HG02852 (cell line): ENCODE measurements around the gene TRMT2A.

Experiments
- ATAC-seq: cut with Tn5 transposase; IDR thresholded peaks from one replicate; pipeline ENCODE4 v1.9.1; 2021; ENCODE audit warnings: mild to moderate bottlenecking, moderate library complexity; ENCODE audit not compliant: unreplicated experiment

TRMT2A gene

GRCh38 chr22:20123366-20124082, 6.5 kb upstream of the TRMT2A start:
- ATAC-seq = no peak

- no peak for ATAC-seq
Measured at GRCh38 chr22:20121856-20122415, 4.9 kb upstream of the TRMT2A start.

- ATAC-seq = no peak
Measured at GRCh38 chr22:20118300-20119020, 1.4 kb upstream of the TRMT2A start.

DNA sequence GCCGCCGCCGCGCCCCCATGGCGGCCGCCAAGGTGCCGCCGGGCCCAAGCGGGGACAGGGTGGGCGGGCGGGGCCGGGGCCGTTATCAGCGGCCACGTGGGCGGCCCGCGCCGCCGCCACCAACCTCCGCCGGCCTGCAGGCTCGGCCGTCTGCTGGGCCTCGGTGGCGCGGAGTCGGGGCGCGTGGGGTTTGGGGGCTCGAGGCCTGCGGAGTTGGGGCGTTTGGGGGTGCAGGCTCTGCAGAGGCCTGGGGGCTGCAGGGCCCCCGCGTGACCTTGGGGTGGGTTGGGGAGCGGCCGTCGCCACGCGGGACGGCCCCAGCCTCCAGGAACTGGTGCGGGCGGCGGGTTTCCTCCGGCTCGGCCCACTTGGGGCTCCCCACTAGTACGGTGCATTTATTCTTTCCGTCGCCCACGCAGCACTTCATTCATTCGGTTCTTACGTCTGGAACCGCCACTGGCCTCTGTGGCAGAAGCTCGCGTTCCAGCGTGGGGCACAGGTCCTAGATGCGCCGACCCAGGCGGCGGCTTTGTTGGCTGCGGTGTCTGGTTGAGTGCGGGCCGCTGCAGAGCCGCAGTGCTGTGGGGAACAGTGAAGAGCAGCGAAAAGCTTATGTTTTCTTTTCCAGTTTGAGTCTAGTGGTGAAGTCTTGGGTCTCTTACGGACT, 740 bp upstream of the TRMT2A start:
- ATAC-seq = peak; percentile 19

DNA sequence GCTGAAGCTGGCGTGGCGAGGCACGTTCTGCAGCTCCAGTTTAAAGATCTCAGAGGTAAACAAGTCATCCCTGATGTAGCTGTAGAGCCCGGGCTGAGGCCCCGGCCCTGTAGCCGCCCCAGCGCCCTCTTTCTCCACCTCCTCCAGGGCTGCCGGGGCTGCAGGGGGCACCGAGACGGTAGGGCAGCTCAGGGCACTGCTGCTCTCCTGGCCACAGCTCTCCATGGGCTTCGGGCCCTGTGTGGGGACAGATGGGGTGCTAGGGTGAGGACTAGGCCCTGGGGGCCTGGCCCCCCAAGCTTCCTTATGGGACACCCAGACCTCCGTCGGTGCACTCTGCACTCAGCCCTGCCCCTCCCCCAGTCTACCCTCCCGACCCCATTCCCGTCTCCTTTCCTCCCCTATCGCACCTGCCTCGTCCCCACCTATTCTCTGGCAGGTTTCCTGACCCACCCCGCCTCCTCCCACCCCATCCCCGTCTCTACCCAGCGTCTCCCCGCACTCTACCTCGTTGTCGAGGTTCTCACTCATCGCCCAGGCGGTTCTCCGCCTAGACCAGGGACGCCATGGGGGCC, 563 bp downstream of the TRMT2A start:
- ATAC-seq = no peak

- no peak for ATAC-seq
Measured at GRCh38 chr22:20115691-20116375, 1.2 kb downstream of the TRMT2A start, which contains the start of gene RANBP1. Gene RANBP1 (plus strand): TSS chr22:20116104. CDS start chr22:20116185, 81 bp downstream.

- ATAC-seq = no peak
Measured at GRCh38 chr22:20114506-20115475, 2.2 kb downstream of the TRMT2A start.

- ATAC-seq = no peak
Measured at GRCh38 chr22:20113551-20114310, 3.3 kb downstream of the TRMT2A start.

DNA sequence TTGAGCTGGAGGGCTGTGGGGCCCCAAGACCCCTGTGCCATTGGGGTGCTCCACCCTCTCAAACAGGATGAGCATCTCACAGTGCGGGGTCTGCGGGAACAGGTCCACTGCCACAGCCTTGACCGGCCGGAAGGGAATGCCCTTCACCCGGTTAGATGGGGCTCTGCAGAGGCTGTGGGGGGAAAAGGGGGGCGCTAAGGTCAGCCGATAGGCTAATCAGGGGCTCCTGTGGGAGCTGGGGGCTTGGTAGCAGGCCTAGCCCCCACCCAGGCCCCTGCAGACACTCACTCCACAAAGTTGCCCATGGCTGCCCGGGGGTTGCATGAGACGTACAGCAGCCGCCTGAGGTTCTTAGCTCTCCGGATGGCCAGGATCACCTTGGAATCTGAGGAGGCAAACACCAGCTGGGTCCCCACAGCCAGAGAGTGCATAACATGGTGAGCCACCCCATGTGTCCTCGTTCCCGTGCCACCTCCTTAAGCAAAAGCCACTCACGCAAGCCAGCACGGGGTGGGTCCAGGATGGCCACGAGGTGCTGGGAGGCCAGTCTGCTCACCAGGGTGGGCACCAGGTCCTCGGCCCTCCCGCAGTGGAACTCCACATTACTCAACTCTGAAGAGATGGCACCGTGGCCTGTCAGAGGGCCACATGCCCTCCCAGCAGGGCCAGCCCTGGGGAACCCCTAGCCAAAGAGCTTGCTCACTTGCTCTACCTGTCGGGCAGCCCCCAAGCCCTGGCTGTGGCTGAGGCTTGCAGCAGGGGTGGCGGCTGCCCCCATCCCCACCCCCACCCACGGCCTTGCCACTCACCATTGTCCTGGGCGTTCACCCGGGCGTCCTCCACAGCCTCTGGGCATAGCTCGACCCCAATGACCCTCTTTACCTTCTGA, 4.2 kb downstream of the TRMT2A start:
- ATAC-seq = no peak

DNA sequence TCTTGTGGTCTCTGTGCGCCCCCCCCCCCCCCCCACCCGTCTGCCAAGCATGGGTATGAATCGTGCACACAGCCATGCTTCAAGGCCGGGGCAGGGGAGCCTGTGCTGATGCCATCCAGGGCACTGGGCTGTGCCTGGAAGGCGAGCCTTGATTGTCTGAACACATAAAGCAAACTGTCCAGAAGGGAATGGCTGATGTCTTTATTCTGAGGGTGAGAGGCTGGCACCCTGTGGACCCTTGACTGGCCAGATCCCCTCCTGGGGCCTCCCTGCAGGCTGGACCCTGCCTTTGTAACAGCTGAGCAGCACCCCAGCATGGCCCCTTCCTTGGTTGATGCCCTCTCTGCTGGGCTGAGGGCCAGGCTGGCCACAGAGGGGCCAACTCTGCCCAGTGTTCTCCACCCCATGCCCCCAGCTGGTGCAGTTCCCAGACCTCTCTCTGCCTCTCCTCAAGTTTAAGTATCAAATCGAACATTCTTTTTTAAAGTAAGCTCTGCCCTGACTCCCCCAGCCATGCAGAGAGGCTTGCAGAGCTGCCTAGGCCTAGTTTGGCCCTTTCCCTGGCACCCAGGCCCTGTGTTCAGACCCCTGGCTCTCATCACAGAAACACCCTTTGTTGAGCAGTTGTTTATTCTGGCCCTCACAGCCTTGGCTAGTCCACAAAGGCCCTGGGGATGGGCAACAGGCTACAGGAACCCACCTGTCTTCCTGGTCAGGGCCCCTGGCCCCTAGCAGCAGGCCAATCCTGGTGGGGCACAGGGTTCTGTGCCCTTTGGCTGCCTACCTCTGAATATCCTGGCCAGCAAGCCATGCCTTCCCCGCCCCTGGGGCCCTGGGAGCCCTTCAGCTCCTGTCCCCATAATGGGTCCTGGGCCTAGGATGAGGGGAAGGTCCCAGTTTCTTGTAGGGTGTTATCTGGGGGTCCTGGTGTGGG, 5.1 kb downstream of the TRMT2A start:
- no peak for ATAC-seq

- ATAC-seq = no peak
Measured at GRCh38 chr22:20111045-20111688, 5.9 kb downstream of the TRMT2A start.

DNA sequence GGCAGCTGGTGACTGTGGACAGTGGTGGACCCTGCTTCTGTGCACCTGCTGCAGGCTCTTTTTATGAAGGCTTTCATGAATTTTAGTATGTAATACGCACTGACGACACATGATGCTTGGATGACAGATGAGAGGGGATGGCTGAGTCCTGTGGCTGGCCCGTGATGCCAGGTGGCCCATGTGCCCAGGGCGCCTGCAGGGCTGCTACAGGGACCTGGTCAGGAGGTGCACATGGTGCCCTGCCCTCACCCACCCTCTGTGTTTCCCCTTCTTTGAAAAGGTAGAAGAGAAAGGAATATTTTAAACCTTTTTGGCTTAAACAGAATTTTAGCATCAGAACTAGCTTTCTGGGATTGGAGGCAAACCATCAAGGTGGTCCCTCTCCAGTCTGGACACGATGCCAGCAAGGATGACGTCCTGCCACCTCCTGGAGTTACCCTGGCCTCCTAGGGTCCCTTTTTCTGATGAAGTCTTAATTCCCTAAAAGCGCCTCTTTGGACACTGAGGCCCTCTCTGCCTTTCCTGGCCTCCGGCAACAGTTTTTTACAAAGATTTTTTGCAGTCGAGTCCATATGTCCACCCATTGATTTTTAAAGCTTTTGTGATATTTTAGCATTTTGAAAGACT, 6.6 kb downstream of the TRMT2A start:
- ATAC-seq = no peak

DNA sequence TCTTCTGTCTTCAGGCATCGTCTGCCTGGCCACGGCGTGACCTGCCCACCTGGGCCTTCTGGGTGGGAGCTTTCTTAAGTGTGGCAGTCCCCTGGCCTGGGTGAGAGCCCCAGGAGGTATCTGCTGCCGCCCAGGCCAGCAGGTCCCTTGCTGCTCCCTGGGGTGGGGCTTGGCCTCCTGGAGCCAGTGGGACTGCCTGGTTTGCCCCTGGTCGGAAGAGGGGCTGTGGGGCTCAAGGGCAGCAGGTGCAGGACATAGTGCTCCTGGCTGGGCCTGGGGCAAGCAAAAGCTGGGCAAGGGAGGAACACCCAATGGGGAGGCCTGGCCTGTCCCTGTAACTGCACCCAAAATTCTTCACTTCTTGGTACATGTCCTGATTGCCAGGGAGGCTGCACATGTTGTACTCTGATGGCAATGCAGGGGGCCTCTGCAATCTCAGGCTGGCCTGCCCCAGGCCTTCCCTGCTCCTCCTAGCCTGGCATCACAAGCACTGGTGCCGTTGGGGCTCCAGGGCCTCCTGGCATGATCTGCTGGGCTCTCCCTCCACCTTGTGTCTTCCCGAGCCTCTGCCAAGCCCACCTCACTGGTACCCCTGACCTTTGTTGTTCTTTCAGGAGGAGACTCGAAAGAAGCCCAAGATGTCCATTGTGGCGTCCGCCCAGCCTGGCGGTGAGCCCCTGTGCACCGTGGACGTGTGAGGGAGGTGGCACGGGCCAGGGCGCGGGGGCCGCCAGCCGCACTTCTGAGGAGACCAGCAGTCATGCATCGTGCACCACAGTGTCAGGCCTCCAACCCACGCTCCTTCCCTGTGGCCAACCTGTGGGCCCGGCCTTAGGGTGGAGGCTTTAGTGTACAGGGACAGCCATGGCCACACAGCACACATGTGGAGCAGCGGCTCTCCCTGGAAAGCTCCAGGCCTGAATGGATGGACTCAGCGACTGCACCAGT, 7.3 kb downstream of the TRMT2A start:
- ATAC-seq = no peak

GRCh38 chr22:20108757-20109230, 8.2 kb downstream of the TRMT2A start:
- ATAC-seq = no peak
